Amygdala (tissue), 56 donors: ENCODE results near the gene KRABD2.
A peak's percentile ranks its signal among the peaks of the same experiment; 100 is the strongest.
"Not testable (repeated sequence)": the region's sequence is repeated elsewhere in the genome, so short reads cannot be mapped to it uniquely, and the experiment has no call there.

Experiments
- DNase-seq, 56 donors: peaks; one replicate each; lab custom pipeline; 2025; lab: John Stamatoyannopoulos, UW

The KRABD2 gene

GRCh38 chr17:8366231-8366630 lies 10.3 kb downstream of the KRABD2 start:
- no peak for DNase-seq

GRCh38 chr17:8365143-8365542 lies 11.4 kb downstream of the KRABD2 start:
- no peak for DNase-seq

- peak in 5 of 56 donors; percentile 5 to 50 (median 28) for DNase-seq
These were observed 13.7 kb downstream of the KRABD2 start for GRCh38 chr17:8362651-8363332.

- no peak for DNase-seq
These were observed 15.8 kb downstream of the KRABD2 start for GRCh38 chr17:8360751-8361150.

- no peak for DNase-seq
These were observed 16.2 kb downstream of the KRABD2 start for GRCh38 chr17:8360260-8360659.

GRCh38 chr17:8359769-8360168 lies 16.7 kb downstream of the KRABD2 start:
- DNase-seq = peak in 15 of 56 donors; percentile 7 to 57 (median 26)

GRCh38 chr17:8357910-8358309 lies 18.6 kb downstream of the KRABD2 start:
- DNase-seq = no peak

- peak in 1 of 56 donors; percentile 8 for DNase-seq
These were observed 22.3 kb downstream of the KRABD2 start for GRCh38 chr17:8354236-8354635.

GRCh38 chr17:8353736-8354135 lies 22.8 kb downstream of the KRABD2 start:
- no peak for DNase-seq

GRCh38 chr17:8350339-8350738 lies 26.2 kb downstream of the KRABD2 start:
- no peak for DNase-seq

GRCh38 chr17:8347001-8347400 lies 29.5 kb downstream of the KRABD2 start:
- DNase-seq = not testable (repeated sequence)

- no peak for DNase-seq
These were observed 30.4 kb downstream of the KRABD2 start for GRCh38 chr17:8345951-8346665.

GRCh38 chr17:8345052-8345690 lies 31.3 kb downstream of the KRABD2 start:
- no peak for DNase-seq

- DNase-seq = no peak
These were observed 35.0 kb downstream of the KRABD2 start for GRCh38 chr17:8341456-8341855.

GRCh38 chr17:8339540-8339939 lies 37.0 kb downstream of the KRABD2 start, which contains the start of gene ODF4:
TSS of gene ODF4 (plus strand) at chr17:8339840. CDS start at chr17:8340052, 212 bp downstream.
- no peak for DNase-seq

- DNase-seq = peak in 1 of 56 donors; percentile 19
These were observed 37.8 kb downstream of the KRABD2 start for GRCh38 chr17:8338753-8339140.

- peak in 2 of 56 donors; percentile 3 to 19 for DNase-seq
These were observed 38.4 kb downstream of the KRABD2 start for GRCh38 chr17:8337802-8338752.

GRCh38 chr17:8333281-8333680 lies 43.2 kb downstream of the KRABD2 start:
- no peak for DNase-seq

GRCh38 chr17:8332688-8333087 lies 43.8 kb downstream of the KRABD2 start:
- DNase-seq = peak in 6 of 56 donors; percentile 6 to 26 (median 14)

GRCh38 chr17:8332128-8332527 lies 44.4 kb downstream of the KRABD2 start:
- no peak for DNase-seq
